Middle frontal gyrus (tissue), 1 donor: ENCODE data around the gene CD7.

ENCODE experiments used
- DNase-seq: peaks from one replicate; pipeline ENCODE4 v3.0.0-alpha.2; 2015; ENCODE audit warnings: low spot score; ENCODE audit errors: extremely low spot score

CD7 gene

GRCh38 chr17:82298538-82299421 lies 18.6 kb downstream of the CD7 start:
- DNase-seq = no peak

GRCh38 chr17:82297714-82298537 lies 19.5 kb downstream of the CD7 start:
- peak; percentile 65 for DNase-seq

DNA sequence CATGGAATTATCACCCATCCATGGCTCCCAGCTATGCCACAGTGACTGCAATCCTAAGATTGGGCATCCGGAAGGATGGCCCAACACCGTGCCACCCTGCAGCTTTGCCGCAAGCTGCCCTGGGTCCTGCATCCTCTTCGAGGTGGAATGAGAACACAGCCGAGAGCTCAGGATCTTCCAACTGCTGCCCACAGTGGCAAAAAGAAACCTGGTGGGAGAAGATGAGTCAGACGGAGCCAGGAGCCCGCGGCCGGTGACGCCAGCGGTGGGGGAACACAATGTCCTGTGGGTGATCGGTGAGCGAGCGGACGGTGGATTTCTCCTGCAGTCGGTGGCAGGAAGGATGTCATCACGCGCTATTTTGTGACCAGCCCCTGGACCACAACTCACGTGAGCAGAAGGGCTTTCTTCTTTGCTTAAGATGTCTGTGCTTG lies 20.1 kb downstream of the CD7 start:
- peak; percentile 36 for DNase-seq

DNA sequence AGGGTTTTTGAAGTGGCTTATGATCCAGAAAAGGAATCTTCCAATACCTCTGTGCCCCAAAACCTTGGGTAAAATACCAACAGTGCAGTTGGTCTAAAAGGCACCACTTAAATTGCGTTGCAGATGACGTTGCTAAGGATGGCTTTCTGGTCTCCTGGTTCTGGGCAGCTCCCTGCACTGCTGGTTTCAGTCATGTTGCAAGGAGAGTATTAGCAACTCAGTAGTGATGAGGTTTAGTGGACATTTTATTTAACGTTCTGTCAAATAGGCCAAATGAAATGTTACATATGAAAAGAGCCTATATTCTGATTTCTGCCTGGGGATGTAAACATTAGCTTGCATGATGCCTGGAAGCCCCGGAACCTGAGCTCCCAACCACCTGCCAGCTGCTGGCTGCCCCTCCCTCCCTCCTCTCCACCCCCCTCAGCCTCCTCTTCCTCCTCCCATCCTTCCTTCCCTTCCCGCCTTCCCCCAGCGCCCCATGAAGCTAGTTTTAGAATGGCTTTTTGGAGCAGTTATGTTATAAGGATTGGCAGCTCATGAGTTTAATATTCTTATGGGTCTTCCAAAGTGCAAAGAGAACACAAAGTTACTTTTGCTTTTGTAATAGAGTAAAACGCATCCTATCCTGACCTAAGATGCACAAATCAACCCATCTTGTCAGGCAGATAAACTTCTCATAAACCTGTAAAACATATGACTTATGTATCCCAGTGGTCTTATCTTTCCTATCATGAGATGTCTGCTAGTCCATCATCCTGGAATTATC lies 20.7 kb downstream of the CD7 start:
- no peak for DNase-seq

- DNase-seq = no peak
Measured at GRCh38 chr17:82295472-82295814, 22.0 kb downstream of the CD7 start.

- DNase-seq = no peak
Measured at GRCh38 chr17:82294064-82294773, 23.2 kb downstream of the CD7 start.

- DNase-seq = peak; percentile 95
Measured at GRCh38 chr17:82292251-82293154, 24.9 kb downstream of the CD7 start.

DNA sequence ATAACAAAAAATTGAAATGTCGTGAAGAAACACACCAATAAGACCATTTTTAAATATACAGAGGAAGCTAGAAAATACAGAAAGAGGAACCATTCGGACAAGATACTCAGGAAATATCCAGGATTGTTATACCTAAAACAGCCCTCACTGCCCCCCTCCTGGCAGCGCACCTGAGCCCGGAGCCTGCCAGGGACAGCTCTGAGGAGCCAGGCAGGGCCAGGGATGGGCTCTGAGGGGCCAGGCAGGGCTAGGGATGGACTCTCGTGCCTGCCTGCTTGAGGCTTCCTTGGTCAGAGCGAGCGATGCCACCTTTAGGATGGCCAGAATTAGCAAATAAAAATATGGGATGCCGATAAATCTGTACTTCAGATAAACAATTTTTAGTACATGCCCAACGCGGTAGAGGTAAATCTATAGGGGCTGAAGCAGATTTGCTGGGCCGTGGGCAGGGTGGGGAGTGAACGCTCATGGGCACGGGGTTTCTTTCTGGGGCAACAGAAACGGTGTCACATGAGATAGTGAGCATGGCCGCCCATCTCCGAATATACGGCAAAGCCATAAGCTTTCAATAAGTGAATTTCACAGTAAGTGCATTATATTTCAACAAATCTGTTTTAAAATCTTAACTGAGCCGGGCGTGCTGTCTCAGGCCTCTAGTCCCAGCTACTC lies 25.7 kb downstream of the CD7 start:
- no peak for DNase-seq

DNA sequence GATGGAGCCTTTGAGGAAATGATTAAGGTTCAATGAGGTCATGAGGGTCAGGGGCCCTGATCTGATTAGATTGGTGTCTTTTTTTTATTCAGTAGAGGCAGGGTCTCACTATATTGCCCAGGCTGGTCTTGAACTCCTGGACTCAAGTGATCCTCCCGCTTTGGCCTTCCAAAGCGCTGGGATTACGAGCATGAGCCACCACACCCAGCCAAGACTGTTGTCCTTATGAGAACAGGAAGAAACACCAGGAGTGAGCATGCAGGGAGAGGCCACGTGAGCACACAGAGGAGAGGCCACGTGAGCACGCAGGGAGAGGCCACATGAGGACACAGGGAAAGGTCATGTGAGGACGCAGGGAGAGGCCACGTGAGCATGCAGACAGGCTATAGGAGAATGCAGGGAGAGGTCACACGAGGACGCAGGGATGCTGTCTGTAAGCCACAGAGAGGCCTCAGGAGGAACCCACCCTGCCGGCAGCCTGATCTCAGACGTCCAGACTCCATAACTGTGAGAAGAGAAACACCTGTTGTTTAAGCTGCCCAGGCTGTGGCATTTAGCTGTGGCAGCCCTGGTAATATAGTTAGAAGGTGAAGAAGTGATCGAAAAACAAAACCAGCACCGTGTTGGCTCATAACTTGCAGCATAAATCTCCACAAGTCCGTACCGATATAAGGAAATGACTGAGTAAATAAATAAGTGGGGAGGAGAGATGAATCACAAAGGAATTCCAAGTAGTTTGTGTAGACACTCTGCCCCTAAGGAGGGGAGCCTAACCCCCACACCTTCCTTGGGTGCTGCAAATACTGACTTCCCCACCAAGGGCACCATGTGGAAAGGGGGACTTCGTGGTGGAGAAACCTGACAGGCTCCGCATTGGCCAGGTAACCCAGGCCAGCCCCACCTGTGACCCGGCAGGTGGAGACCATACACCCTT lies 29.3 kb downstream of the CD7 start:
- no peak for DNase-seq

DNA sequence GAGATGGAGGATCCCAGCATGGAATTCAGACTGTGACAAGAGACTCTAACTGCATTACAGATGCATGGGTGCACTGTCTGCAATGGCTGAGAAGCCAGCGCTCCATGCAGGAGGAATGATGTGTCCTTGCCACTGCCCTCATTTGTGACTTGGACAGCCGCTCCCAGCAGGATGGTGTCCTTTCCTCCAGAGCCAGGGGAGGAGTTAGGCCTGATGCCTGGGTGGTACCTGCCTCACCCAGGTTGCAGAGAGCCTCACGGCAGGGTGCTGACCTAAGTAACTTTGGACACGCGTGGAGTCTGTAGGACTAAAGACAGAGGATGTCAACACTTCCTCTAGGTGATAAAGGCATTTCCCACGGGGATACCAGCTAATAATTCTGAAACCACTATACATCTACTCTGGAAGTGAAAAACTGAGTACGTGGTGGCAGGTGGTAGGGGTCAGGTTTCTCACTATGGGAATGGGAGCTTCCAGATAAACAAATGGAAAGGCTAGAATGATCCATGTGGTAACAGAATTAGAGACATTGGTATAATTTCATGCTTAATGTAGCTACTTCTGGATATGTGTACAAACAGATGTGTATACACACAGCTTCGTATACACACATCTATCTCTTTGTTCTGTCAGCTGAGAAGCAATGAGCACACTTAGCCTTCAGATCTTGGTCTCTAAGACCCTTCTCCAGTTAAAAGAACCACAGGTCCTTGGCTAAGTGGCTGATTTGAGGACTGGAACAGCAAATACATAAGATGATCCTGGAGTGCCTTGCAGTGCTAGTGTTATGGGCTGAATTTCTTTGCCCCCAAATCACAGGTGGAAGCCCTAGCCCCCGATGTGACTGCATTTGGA lies 30.2 kb downstream of the CD7 start:
- DNase-seq = no peak

DNA sequence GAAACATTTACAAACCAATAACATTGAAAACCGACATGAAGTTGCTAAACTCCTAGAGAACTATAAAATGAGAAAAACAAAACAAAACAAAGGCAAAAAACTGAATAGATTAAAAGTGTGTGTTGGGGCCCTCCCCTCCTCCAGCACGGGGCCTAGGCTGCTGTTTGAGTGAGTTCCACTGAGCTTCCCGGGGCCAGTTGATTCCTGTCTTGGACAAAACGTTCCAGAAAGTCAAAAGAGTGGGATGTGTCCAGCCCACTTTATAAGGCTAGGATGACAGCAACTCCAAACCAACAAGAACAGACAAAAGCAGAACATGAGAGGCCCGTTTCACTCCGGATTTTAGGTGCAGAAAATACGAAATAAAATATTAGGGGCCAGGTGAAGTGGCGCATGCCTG lies 32.3 kb downstream of the CD7 start:
- no peak for DNase-seq

DNA sequence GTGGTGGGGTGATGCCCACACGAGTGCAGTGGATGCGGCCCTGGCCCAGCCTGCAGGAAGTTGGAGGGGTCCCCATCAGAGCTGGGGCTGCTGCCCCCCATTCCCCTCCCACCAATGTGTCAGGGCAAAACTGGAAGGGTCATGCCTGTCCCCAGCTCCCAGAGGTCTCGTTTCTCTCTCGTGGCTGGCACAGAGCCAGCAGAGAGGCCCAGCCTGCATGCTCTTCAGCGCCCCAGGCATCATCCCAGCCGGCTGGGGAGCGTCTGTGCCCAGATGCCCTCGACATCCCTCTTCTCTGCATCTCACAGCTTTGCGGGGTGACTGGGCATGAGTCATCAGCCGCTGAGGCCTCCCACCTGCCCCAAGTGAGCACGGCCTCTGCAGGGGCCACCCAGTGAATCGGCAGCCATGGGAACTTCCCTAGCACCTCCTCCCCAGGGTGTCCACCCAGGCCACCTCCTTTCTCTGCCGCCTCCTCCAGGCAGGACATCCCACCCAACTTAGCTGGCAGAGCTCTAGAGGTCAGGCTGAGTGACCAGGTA lies 34.1 kb downstream of the CD7 start:
- DNase-seq = no peak

GRCh38 chr17:82282239-82283207 lies 34.9 kb downstream of the CD7 start:
- DNase-seq = no peak

GRCh38 chr17:82281502-82282238 lies 35.7 kb downstream of the CD7 start:
- DNase-seq = no peak

- DNase-seq = no peak
Measured at GRCh38 chr17:82281076-82281475, 36.3 kb downstream of the CD7 start.
